ENCODE data around the gene MYL3. TPM values are rescaled to one million over a fixed set of nuclear protein-coding genes. Genes with fewer than 3 reads are reported as not detected.

The MYL3 gene
- total and polyA plus RNA-seq, 2 experiments from 2014 or later = not detected

- Histone ChIP-seq H3K27ac (ENCODE audit: low read depth) (no peak overlapping the region), H3K36me3 (ENCODE audit: insufficient read depth) (no peaks in the 10 kb centered on the region), H3K4me3 (no peak overlapping the region), H3K4me2 (no peak overlapping the region), H3K4me1 (ENCODE audit: insufficient read depth) (no peaks in the 10 kb centered on the region), H4K20me1 (replicated peaks; ENCODE audit: insufficient read depth) (no peaks in the 10 kb centered on the region), H2AFZ (no peak overlapping the region), H3F3A (replicated peaks; ENCODE audit: low read depth) (no peaks in the 10 kb centered on the region), H3K27me3 (ENCODE audit: insufficient read depth) (no peaks in the 10 kb centered on the region), H3K9me2 (ENCODE audit: insufficient read depth) (no peaks in the 10 kb centered on the region), H3K79me2 (replicated peaks; ENCODE audit: insufficient read depth) (no peaks in the 10 kb centered on the region)
- Mint-ChIP-seq H3K9me3 (no peaks in the 10 kb centered on the region), H3K27ac (no peak overlapping the region), H3K27me3 (ENCODE audit: insufficient read depth, low read depth, poor library complexity) (peaks cover 24% of the 10 kb centered on the region), H3K4me1 (no peaks in the 10 kb centered on the region), H3K4me3 (no peak overlapping the region), H3K36me3 (ENCODE audit: low read depth) (no peaks in the 10 kb centered on the region)
- no peak for DNase-seq (ENCODE audit: low spot score)
- ATAC-seq = no peak
- TF ChIP-seq EZH2 (IDR thresholded peaks at IDR 0.05; ENCODE audit: low read depth, unreplicated experiment) (no peak), ZNF331 (CRISPR knock-in tag; IDR thresholded peaks at IDR 0.05; ENCODE audit: low read depth) (no peak), EZH2phosphoT487 (IDR thresholded peaks at IDR 0.05; ENCODE audit: unreplicated experiment) (no peak), JUNB (IDR thresholded peaks at IDR 0.05; ENCODE audit: unreplicated experiment) (no peak), ZNF114 (CRISPR knock-in tag; IDR thresholded peaks at IDR 0.05) (no peak), ETS1 (IDR thresholded peaks at IDR 0.05) (no peak), CREB1 (CRISPR knock-in tag; IDR thresholded peaks at IDR 0.05; ENCODE audit: low read depth) (no peak), CTCF (conservative IDR thresholded peaks at IDR 0.05; ENCODE audit: low read depth in 2 of 2) (no peak), STAT1 (IDR thresholded peaks at IDR 0.05; ENCODE audit: unreplicated experiment) (no peak), REST (IDR thresholded peaks at IDR 0.05; ENCODE audit: unreplicated experiment) (no peak), POLR2AphosphoS5 (IDR thresholded peaks at IDR 0.05; ENCODE audit: low read depth) (no peak), ZNF462 (CRISPR knock-in tag; IDR thresholded peaks at IDR 0.05) (no peak), NANOG (IDR thresholded peaks at IDR 0.05; ENCODE audit: borderline replicate concordance) (no peak)
These were observed 5.5 kb downstream of the MYL3 start for GRCh38 chr3:46857485-46858341.
